ENCODE measurements around the gene EFNA1. TPM values are rescaled to one million over a fixed set of nuclear protein-coding genes. Genes with fewer than 3 reads are reported as not detected.
A peak's percentile ranks its signal among the peaks of the same experiment; 100 is the strongest.

The EFNA1 gene
- total RNA-seq, 1 donor from 2014 or later = 178 TPM

DNA sequence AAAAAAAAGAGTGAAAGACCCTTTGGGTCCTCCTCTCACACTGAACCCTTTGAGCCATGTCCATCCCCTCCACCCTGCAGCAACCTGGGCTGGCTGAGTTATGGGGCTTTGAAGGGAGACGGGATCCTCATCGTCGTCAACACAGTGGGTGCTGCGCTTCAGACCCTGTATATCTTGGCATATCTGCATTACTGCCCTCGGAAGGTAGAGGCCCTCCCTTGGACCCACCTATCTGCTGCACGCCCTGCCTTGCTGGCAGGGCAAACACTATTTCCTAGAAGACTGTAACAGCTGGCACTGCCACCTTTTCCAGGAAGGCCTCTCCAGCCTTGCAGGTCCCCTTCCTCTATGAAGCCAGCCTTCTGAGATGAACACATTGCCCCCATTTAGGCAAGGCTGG is 9.1 kb downstream of the EFNA1 start:
- TF ChIP-seq CTCF (IDR thresholded peaks at IDR 0.05) = no peak
- no peak for DNase-seq
- intact Hi-C loops (cut with DNase I) = no loop called here
- Histone ChIP-seq H3K36me3 (peaks cover 42% of the 10 kb centered on the region), H3K4me1 (peaks cover 45% of the 10 kb centered on the region), H3K4me3 (peak overlapping the region; percentile 60), H3K27me3 (no peaks in the 10 kb centered on the region), H3K27ac (peak overlapping the region; percentile 91), H3K9me3 (no peaks in the 10 kb centered on the region)
- no peak for ATAC-seq

- intact Hi-C loops (cut with DNase I) = no loop called here
- H3K36me3 ChIP-seq = peaks cover 36% of the 10 kb centered on the region
- ATAC-seq (no peak), DNase-seq (no peak)
- H3K27me3 ChIP-seq = no peaks in the 10 kb centered on the region
- H3K4me3 ChIP-seq = peak overlapping the region; percentile 60
- H3K27ac ChIP-seq = peak overlapping the region; percentile 91
- H3K9me3 ChIP-seq = no peaks in the 10 kb centered on the region
- TF ChIP-seq CTCF (IDR thresholded peaks at IDR 0.05) = no peak
- H3K4me1 ChIP-seq = peaks cover 45% of the 10 kb centered on the region
These were observed 9.7 kb downstream of the EFNA1 start for GRCh38 chr1:155137154-155137949.

- Histone ChIP-seq H3K27me3 (no peaks in the 10 kb centered on the region), H3K4me3 (peak within 1 kb of the TSS; percentile 76), H3K36me3 (peaks cover 15% of the 10 kb centered on the region), H3K9me3 (no peaks in the 10 kb centered on the region), H3K27ac (peak within 1 kb of the TSS; percentile 88), H3K4me1 (peaks cover 29% of the 10 kb centered on the region)
- peak; percentile 96 for DNase-seq
- ATAC-seq = peak; percentile 82
- intact Hi-C loops (cut with DNase I) = no loop called here
- no peak for TF ChIP-seq CTCF (IDR thresholded peaks at IDR 0.05)
These were observed 12.4 kb downstream of the EFNA1 start, which contains the start of gene DPM3 for GRCh38 chr1:155139895-155140629. DPM3 (minus strand) TSS chr1:155140531; CDS start chr1:155140240, 291 bp downstream.

DNA sequence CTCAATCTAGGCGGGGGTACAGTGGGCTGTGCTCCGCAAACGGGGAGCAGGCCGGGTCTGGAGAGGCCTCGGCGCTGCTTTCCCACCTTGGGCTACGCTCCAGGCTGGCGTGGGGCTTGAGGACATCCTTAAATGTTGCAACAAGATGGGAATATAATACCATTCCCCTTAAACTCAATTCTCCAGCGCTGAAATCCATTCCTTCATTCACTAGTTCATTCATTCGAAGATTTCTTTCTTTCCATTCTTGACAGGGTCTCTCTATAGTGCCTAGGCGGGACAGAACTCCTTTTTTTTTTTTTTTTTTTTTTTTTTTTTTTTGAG is 12.9 kb downstream of the EFNA1 start:
- intact Hi-C loops (cut with DNase I) = no loop called here
- no peak for ATAC-seq

GRCh38 chr1:155141749-155142148 is 14.1 kb downstream of the EFNA1 start:
- no peak for ATAC-seq
- Histone ChIP-seq H3K4me1 (peaks cover 26% of the 10 kb centered on the region), H3K4me3 (no peak overlapping the region), H3K36me3 (peaks cover 15% of the 10 kb centered on the region), H3K27me3 (peaks cover 5% of the 10 kb centered on the region), H3K27ac (no peak overlapping the region), H3K9me3 (no peaks in the 10 kb centered on the region)
- TF ChIP-seq CTCF (IDR thresholded peaks at IDR 0.05) = no peak
- DNase-seq = no peak
- intact Hi-C loops (cut with DNase I) = no loop called here

More for the DNA sequence above, 12.9 kb downstream of the EFNA1 start:
- Histone ChIP-seq H3K4me3 (peak overlapping the region; percentile 76), H3K9me3 (no peaks in the 10 kb centered on the region), H3K27me3 (no peaks in the 10 kb centered on the region), H3K27ac (no peak overlapping the region), H3K36me3 (peaks cover 15% of the 10 kb centered on the region), H3K4me1 (peaks cover 28% of the 10 kb centered on the region)
- TF ChIP-seq CTCF (IDR thresholded peaks at IDR 0.05) = no peak
- no peak for DNase-seq

Measured in upper lobe of right lung (tissue), 1 donor.